Measurements from ENCODE around the gene MRPS21.

DNA sequence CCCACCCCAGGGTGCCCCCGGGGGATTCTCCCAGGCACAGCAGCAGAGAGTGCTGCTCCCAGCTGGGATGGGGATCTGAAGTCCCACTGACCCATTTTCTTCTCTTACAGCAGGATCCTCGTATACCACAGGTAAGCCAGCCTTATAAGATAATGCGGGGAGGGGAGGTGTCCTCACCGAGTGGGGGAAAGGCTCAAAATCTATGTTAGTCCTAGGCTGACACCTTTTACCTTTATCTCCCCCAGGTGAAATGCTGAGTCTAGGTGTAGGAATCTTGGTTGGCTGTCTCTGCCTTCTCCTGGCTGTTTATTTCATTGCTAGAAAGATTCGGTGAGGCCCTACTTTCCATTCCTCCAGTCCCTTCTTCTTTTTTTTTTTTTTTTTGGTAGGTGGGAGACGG lies 30.1 kb upstream of the MRPS21 start:
- TF ChIP-seq, protein P1, sequence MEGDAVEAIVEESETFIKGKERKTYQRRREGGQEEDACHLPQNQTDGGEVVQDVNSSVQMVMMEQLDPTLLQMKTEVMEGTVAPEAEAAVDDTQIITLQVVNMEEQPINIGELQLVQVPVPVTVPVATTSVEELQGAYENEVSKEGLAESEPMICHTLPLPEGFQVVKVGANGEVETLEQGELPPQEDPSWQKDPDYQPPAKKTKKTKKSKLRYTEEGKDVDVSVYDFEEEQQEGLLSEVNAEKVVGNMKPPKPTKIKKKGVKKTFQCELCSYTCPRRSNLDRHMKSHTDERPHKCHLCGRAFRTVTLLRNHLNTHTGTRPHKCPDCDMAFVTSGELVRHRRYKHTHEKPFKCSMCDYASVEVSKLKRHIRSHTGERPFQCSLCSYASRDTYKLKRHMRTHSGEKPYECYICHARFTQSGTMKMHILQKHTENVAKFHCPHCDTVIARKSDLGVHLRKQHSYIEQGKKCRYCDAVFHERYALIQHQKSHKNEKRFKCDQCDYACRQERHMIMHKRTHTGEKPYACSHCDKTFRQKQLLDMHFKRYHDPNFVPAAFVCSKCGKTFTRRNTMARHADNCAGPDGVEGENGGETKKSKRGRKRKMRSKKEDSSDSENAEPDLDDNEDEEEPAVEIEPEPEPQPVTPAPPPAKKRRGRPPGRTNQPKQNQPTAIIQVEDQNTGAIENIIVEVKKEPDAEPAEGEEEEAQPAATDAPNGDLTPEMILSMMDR (conservative IDR thresholded peaks at IDR 0.05 in 1 of 2, IDR thresholded peaks at IDR 0.05 in 1 of 2; ENCODE audit: extremely low read depth in 1 of 2, insufficient read depth in 1 of 2, low read depth in 1 of 2, low read length in 2 of 2) = no peak
- TF ChIP-seq EZH2 (IDR thresholded peaks at IDR 0.05; ENCODE audit: borderline replicate concordance, low read length) = no peak

Measured in mammary epithelial cell (primary cell).